ENCODE measurements around the gene S100Z. TPM values are rescaled to one million over a fixed set of nuclear protein-coding genes. Genes with fewer than 3 reads are reported as not detected.

S100Z gene
- total RNA-seq, 6 experiments from 2014 or later: 0.43 TPM; not detected in 5

DNA sequence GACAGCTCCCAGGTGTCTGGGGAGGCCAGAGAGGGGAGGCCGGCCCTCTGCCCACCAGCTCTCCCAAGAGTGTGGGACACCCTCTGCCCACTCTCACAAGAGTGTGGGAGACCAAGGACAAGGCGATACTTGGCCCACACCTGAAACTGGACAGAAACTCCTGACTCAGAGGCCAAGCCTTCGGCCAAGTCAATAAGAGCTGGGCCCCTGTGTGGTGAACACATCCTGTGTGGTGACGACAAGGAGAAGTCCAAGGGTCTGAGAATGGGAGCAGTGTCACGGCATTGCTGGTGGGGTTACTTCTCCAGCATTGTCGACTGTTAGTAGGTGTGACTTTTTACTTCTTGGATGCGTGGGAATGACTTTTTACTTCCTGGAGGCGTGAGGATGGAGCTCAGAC, 45.5 kb upstream of the S100Z start:
- ATAC-seq (peak in 1 of 4 donors; percentile 12), DNase-seq (no peak)
- intact Hi-C loops (cut with DNase I): no loop called here
- no peaks in the 10 kb centered on the region for H3K36me3 ChIP-seq
- no peak overlapping the region for H3K4me3 ChIP-seq
- H3K9me3 ChIP-seq: no peaks in the 10 kb centered on the region
- no peaks in the 10 kb centered on the region for H3K27me3 ChIP-seq
- WGBS (ENCODE audit: insufficient coverage, low coverage, low lambda C conversion rate, missing lambda C conversion rate): 73% methylated on average over 3 of the region's 8 CpGs
- TF ChIP-seq, protein P1, sequence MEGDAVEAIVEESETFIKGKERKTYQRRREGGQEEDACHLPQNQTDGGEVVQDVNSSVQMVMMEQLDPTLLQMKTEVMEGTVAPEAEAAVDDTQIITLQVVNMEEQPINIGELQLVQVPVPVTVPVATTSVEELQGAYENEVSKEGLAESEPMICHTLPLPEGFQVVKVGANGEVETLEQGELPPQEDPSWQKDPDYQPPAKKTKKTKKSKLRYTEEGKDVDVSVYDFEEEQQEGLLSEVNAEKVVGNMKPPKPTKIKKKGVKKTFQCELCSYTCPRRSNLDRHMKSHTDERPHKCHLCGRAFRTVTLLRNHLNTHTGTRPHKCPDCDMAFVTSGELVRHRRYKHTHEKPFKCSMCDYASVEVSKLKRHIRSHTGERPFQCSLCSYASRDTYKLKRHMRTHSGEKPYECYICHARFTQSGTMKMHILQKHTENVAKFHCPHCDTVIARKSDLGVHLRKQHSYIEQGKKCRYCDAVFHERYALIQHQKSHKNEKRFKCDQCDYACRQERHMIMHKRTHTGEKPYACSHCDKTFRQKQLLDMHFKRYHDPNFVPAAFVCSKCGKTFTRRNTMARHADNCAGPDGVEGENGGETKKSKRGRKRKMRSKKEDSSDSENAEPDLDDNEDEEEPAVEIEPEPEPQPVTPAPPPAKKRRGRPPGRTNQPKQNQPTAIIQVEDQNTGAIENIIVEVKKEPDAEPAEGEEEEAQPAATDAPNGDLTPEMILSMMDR (IDR thresholded peaks at IDR 0.05): no peak
- no peak for TF ChIP-seq POLR2A (IDR thresholded peaks at IDR 0.05)
- no peak overlapping the region for H3K27ac ChIP-seq
- H3K4me1 ChIP-seq: no peaks in the 10 kb centered on the region

DNA sequence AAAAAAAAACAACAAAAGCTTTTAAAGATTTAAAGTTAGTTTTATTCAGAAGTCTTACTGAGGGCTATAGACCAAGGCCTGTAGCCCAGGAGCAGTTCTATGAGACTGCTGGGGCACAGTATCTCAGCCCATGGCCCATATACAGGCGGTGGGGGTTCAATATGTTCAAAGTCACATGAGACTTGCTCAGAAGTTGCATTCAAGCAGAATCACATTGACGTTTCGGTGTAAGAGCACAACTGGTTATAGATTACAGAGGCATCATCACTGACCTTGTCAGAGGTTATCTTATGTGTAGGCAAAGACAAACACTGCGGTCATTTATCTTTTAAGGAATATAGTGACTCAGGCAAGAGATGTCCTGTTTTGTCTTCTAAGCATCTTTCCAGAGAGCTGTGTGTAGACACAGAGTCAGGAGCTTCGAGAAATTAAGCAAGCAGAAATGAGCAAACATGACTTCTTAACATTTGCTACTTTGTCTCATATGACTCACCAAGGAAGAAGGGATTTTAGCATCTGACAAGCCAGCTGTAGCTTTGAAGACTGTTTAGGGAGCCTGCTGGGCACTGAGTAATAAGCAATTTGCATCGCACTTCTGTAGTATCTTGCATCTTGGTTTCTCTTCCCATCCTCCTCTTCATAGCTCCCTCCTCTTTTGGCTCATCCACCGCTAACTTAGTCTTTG, 43.9 kb upstream of the S100Z start:
- Histone ChIP-seq H3K27ac (no peak overlapping the region), H3K4me1 (no peaks in the 10 kb centered on the region), H3K9me3 (no peaks in the 10 kb centered on the region), H3K36me3 (no peaks in the 10 kb centered on the region), H3K27me3 (no peaks in the 10 kb centered on the region), H3K4me3 (no peak overlapping the region)
- no peak for TF ChIP-seq POLR2A (IDR thresholded peaks at IDR 0.05)
- TF ChIP-seq, protein P1 (IDR thresholded peaks at IDR 0.05): no peak
- 40% methylated on average over 7 of the region's 7 CpGs for WGBS (ENCODE audit: insufficient coverage, low coverage, low lambda C conversion rate, missing lambda C conversion rate)
- intact Hi-C loops (cut with DNase I): no loop called here
- DNase-seq: no peak
- no peak for ATAC-seq

DNA sequence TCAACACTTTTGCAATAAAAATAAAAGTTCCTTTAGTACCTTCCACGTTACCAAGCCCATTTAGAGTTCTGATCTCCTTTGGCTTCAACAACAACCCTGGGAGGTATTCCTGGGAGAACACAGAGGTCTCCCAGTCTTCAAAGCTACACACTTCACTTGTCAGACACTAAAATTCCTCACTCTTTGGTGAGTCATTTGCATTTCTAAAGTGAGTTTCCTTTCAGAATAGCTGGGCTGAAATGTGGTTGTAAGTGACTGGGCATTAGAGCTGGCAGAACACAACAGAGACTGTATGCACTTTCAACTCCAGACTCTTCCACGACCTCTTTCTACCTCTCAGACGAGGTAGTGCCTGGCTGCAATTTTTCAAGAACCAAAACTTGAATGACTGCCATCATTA, 42.5 kb upstream of the S100Z start:
- ATAC-seq (no peak), DNase-seq (no peak)
- Histone ChIP-seq H3K4me3 (no peak overlapping the region), H3K9me3 (no peaks in the 10 kb centered on the region), H3K4me1 (no peaks in the 10 kb centered on the region), H3K27me3 (no peaks in the 10 kb centered on the region), H3K36me3 (no peaks in the 10 kb centered on the region), H3K27ac (no peak overlapping the region)
- intact Hi-C loops (cut with DNase I): no loop called here
- no peak for TF ChIP-seq POLR2A (IDR thresholded peaks at IDR 0.05)
- TF ChIP-seq, protein P1 (IDR thresholded peaks at IDR 0.05): no peak
- 60% methylated on average over 3 of the region's 3 CpGs for WGBS (ENCODE audit: insufficient coverage, low coverage, low lambda C conversion rate, missing lambda C conversion rate)

DNA sequence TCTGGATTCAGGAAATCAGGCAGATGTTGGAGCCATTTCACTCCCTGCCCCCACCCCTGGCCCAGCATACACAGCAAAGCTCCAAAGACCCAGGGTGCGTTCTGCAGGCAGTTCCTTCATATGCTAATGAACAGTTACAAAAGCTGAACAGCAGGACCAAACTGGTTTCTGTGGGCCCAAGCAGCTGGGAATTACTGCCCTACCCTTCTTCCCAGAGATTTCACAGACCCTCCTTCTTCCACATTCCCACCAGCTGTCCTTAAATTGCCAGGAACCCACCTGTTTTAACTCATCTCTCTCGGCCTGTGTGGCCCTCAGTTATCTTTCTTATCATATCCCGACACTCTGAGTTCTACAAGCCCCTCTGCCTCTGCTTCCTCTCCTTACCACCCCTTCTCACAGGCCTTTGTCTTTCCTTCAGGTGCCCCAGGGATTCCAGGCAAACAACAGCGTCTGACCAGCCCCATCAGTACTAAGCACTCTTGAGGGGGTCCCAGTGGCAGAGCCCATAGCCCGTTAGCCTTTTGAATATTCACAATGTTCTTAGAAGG, 41.6 kb upstream of the S100Z start:
- 67% methylated on average over 4 of the region's 5 CpGs for WGBS (ENCODE audit: insufficient coverage, low coverage, low lambda C conversion rate, missing lambda C conversion rate)
- Histone ChIP-seq H3K4me3 (no peak overlapping the region), H3K27me3 (no peaks in the 10 kb centered on the region), H3K4me1 (no peaks in the 10 kb centered on the region), H3K9me3 (no peaks in the 10 kb centered on the region), H3K36me3 (no peaks in the 10 kb centered on the region), H3K27ac (no peak overlapping the region)
- ATAC-seq (no peak), DNase-seq (no peak)
- intact Hi-C loops (cut with DNase I): no loop called here
- TF ChIP-seq, protein P1 (IDR thresholded peaks at IDR 0.05): no peak
- TF ChIP-seq POLR2A (IDR thresholded peaks at IDR 0.05): no peak
